AG09319 (cell line): ENCODE results near the gene NDE1.

Experiments
- DNase-seq: peaks from one replicate; pipeline ENCODE4 v3.0.0-alpha.2; 2010; ENCODE audit warnings: low read depth; ENCODE audit errors: extremely low read depth
- CTCF ChIP-seq: IDR thresholded peaks from 2 replicates; pipeline ENCODE4 v1.5.1; 2011; ENCODE audit warnings: low read depth, mild to moderate bottlenecking, inconsistent platforms, low read length, moderate library complexity

The NDE1 gene

GRCh38 chr16:15747937-15748336, 97.9 kb downstream of the NDE1 start:
- DNase-seq, result no peak
- TF ChIP-seq CTCF, result no peak

GRCh38 chr16:15748654-15749053, 98.6 kb downstream of the NDE1 start:
- no peak for DNase-seq
- TF ChIP-seq CTCF, result no peak

- no peak for TF ChIP-seq CTCF
- DNase-seq, result no peak
These were observed 99.3 kb downstream of the NDE1 start for GRCh38 chr16:15749371-15749770.

- DNase-seq, result no peak
- TF ChIP-seq CTCF, result no peak
These were observed 99.9 kb downstream of the NDE1 start for GRCh38 chr16:15749985-15750384.

GRCh38 chr16:15751940-15752339, 101.9 kb downstream of the NDE1 start:
- DNase-seq, result no peak
- no peak for TF ChIP-seq CTCF

GRCh38 chr16:15752717-15753488, 102.9 kb downstream of the NDE1 start:
- no peak for TF ChIP-seq CTCF
- DNase-seq, result no peak

- TF ChIP-seq CTCF, result no peak
These were observed 104.9 kb downstream of the NDE1 start for GRCh38 chr16:15754821-15755534.

More at GRCh38 chr16:15754821-15755534, 104.9 kb downstream of the NDE1 start:
- DNase-seq, result no peak
